HG03342 (cell line): ENCODE data around the gene PRPF31.
"Not testable (repeated sequence)": the region's sequence is repeated elsewhere in the genome, so short reads cannot be mapped to it uniquely, and the experiment has no call there.

Experiments used
- ATAC-seq: cut with Tn5 transposase; IDR thresholded peaks from one replicate; pipeline ENCODE4 v1.9.1; 2021; ENCODE audit warnings: mild to moderate bottlenecking, moderate library complexity; ENCODE audit not compliant: unreplicated experiment

Gene PRPF31

GRCh38 chr19:54160182-54160811, 44.7 kb downstream of the PRPF31 start:
- peak; percentile 0 for ATAC-seq

GRCh38 chr19:54160854-54161253, 45.3 kb downstream of the PRPF31 start:
- ATAC-seq = no peak

GRCh38 chr19:54162241-54162805, 46.8 kb downstream of the PRPF31 start:
- no peak for ATAC-seq

GRCh38 chr19:54162884-54163283, 47.3 kb downstream of the PRPF31 start:
- ATAC-seq = no peak

GRCh38 chr19:54164369-54165068, 49.0 kb downstream of the PRPF31 start:
- no peak for ATAC-seq

GRCh38 chr19:54165222-54165621, 49.7 kb downstream of the PRPF31 start:
- no peak for ATAC-seq

- ATAC-seq = no peak
These were observed 52.8 kb downstream of the PRPF31 start for GRCh38 chr19:54168174-54168917.

GRCh38 chr19:54169149-54169740, 53.7 kb downstream of the PRPF31 start:
- no peak for ATAC-seq

GRCh38 chr19:54171736-54172431, 56.3 kb downstream of the PRPF31 start:
- ATAC-seq = not testable (repeated sequence)

GRCh38 chr19:54172471-54173358, 57.2 kb downstream of the PRPF31 start, which contains the start of gene TMC4:
TMC4 (minus strand) TSS chr19:54173160; CDS start chr19:54173117, 43 bp downstream.
- ATAC-seq = no peak

- ATAC-seq = no peak
These were observed 57.8 kb downstream of the PRPF31 start for GRCh38 chr19:54173359-54173699.

GRCh38 chr19:54173951-54174834, 58.6 kb downstream of the PRPF31 start:
- ATAC-seq = no peak

GRCh38 chr19:54178581-54179261, 63.2 kb downstream of the PRPF31 start:
- ATAC-seq = no peak

GRCh38 chr19:54179262-54179852, 63.8 kb downstream of the PRPF31 start:
- ATAC-seq = no peak

GRCh38 chr19:54179921-54180461, 64.4 kb downstream of the PRPF31 start:
- no peak for ATAC-seq

GRCh38 chr19:54180691-54181091, 65.1 kb downstream of the PRPF31 start:
- no peak for ATAC-seq
